Measurements from ENCODE around the gene CCDC167. TPM values are rescaled to one million over a fixed set of nuclear protein-coding genes. Genes with fewer than 3 reads are reported as not detected.
A peak's percentile ranks its signal among the peaks of the same experiment; 100 is the strongest.

The CCDC167 gene
- total and polyA plus RNA-seq, 10 of the 15 experiments (the other 5 are each of a cell fraction or from before 2014, with no cell fraction given): 74.9 to 380 (median 137) TPM

GRCh38 chr6:37499433-37500293 lies at the start of gene CCDC167 (continued):
- TF ChIP-seq NFYB (IDR thresholded peaks at IDR 0.05; ENCODE audit: insufficient read depth, low read depth, low read length) (0 out of 2 replicates have a peak, but pooled peaks have one; percentile 33), SIN3A (IDR thresholded peaks at IDR 0.05; ENCODE audit: low read depth, low read length) (0 out of 2 replicates have a peak, but pooled peaks have one; percentile 48), ZNF24 (IDR thresholded peaks at IDR 0.05) (no peak), SMARCA5 (IDR thresholded peaks at IDR 0.05) (no peak), TAF1 (IDR thresholded peaks at IDR 0.05; ENCODE audit: borderline replicate concordance, low read depth, low read length) (peak; percentile 57; the same call in 1 of the 2 replicates), IKZF1 (conservative IDR thresholded peaks at IDR 0.05) (peak; percentile 88), IKZF2 (IDR thresholded peaks at IDR 0.05) (peak; percentile 70 to 77; a peak in 3 of 4 replicates), BCL11A (IDR thresholded peaks at IDR 0.05; ENCODE audit: low read depth, low read length) (no peak), NKRF (conservative IDR thresholded peaks at IDR 0.05) (no peak), NFIC (IDR thresholded peaks at IDR 0.05; ENCODE audit: low read depth, low read length) (no peak), IRF5 (IDR thresholded peaks at IDR 0.05; ENCODE audit: borderline replicate concordance) (no peak), SP1 (IDR thresholded peaks at IDR 0.05; ENCODE audit: low read depth, low read length) (peak; percentile 53), PAX8 (IDR thresholded peaks at IDR 0.05) (no peak), RFX5 (IDR thresholded peaks at IDR 0.05; ENCODE audit: low read depth, low read length) (no peak), POLR2A (IDR thresholded peaks at IDR 0.05; ENCODE audit: low read depth, low read length) (peak; percentile 72), GABPA (IDR thresholded peaks at IDR 0.05; ENCODE audit: low read depth) (no peak), RAD51 (IDR thresholded peaks at IDR 0.05) (0 out of 2 replicates have a peak, but pooled peaks have one; percentile 30), EZH2 (IDR thresholded peaks at IDR 0.05; ENCODE audit: borderline replicate concordance, control insufficient read depth, low read depth, low read length) (no peak), MEF2A (IDR thresholded peaks at IDR 0.05; ENCODE audit: insufficient read depth, low read depth, low read length) (no peak), TCF7 (IDR thresholded peaks at IDR 0.05; ENCODE audit: borderline replicate concordance) (no peak), BMI1 (IDR thresholded peaks at IDR 0.05; ENCODE audit: borderline replicate concordance) (no peak), ZBED1 (IDR thresholded peaks at IDR 0.05; ENCODE audit: borderline replicate concordance) (no peak), ZSCAN29 (IDR thresholded peaks at IDR 0.05) (no peak), SIX5 (IDR thresholded peaks at IDR 0.05; ENCODE audit: low read depth, low read length, severe bottlenecking) (peak; percentile 54), CEBPB (IDR thresholded peaks at IDR 0.05; ENCODE audit: borderline replicate concordance in 1 of 2, low read depth in 2 of 2, low read length in 2 of 2) (no peak), NR2C1 (IDR thresholded peaks at IDR 0.05) (peak; percentile 83), SMAD1 (IDR thresholded peaks at IDR 0.05; ENCODE audit: low read depth, partially characterized antibody) (no peak), PKNOX1 (IDR thresholded peaks at IDR 0.05) (peak; percentile 45), RB1 (IDR thresholded peaks at IDR 0.05; ENCODE audit: borderline replicate concordance) (peak; percentile 99)
